HG02938 (cell line): ENCODE data around the gene PKP2.

Source experiments
- ATAC-seq: cut with Tn5 transposase; IDR thresholded peaks from one replicate; pipeline ENCODE4 v1.9.1; 2021; ENCODE audit warnings: mild to moderate bottlenecking, moderate library complexity; ENCODE audit not compliant: unreplicated experiment

PKP2 gene

GRCh38 chr12:32819424-32819823, 77.2 kb downstream of the PKP2 start:
- no peak for ATAC-seq

GRCh38 chr12:32811686-32812392, 84.7 kb downstream of the PKP2 start:
- no peak for ATAC-seq

GRCh38 chr12:32809846-32810245, 86.7 kb downstream of the PKP2 start:
- ATAC-seq: no peak

GRCh38 chr12:32809196-32809595, 87.4 kb downstream of the PKP2 start:
- ATAC-seq: no peak

- no peak for ATAC-seq
Measured at GRCh38 chr12:32804301-32804700, 92.3 kb downstream of the PKP2 start.

GRCh38 chr12:32801269-32801980, 95.2 kb downstream of the PKP2 start:
- ATAC-seq: no peak

- ATAC-seq: no peak
Measured at GRCh38 chr12:32794281-32794680, 102.3 kb downstream of the PKP2 start.

- ATAC-seq: no peak
Measured at GRCh38 chr12:32789916-32790315, 106.7 kb downstream of the PKP2 start.

GRCh38 chr12:32789446-32789845, 107.1 kb downstream of the PKP2 start:
- ATAC-seq: no peak

- ATAC-seq: no peak
Measured at GRCh38 chr12:32788405-32788804, 108.2 kb downstream of the PKP2 start.

- ATAC-seq: no peak
Measured at GRCh38 chr12:32785557-32785956, 111.0 kb downstream of the PKP2 start.

GRCh38 chr12:32783029-32783428, 113.5 kb downstream of the PKP2 start:
- ATAC-seq: no peak

GRCh38 chr12:32780071-32780470, 116.5 kb downstream of the PKP2 start:
- ATAC-seq: no peak

GRCh38 chr12:32777691-32778175, 118.8 kb downstream of the PKP2 start:
- no peak for ATAC-seq

- ATAC-seq: no peak
Measured at GRCh38 chr12:32777159-32777558, 119.4 kb downstream of the PKP2 start.

- ATAC-seq: no peak
Measured at GRCh38 chr12:32776258-32776657, 120.3 kb downstream of the PKP2 start.

GRCh38 chr12:32773691-32774090, 122.9 kb downstream of the PKP2 start:
- no peak for ATAC-seq

- ATAC-seq: no peak
Measured at GRCh38 chr12:32770141-32770540, 126.4 kb downstream of the PKP2 start.

- no peak for ATAC-seq
Measured at GRCh38 chr12:32768518-32768917, 128.1 kb downstream of the PKP2 start.

GRCh38 chr12:32765906-32766305, 130.7 kb downstream of the PKP2 start:
- ATAC-seq: no peak

- no peak for ATAC-seq
Measured at GRCh38 chr12:32761716-32762115, 134.9 kb downstream of the PKP2 start.

- ATAC-seq: no peak
Measured at GRCh38 chr12:32757157-32757556, 139.4 kb downstream of the PKP2 start.
